Measurements from ENCODE around the gene C19orf44.

C19orf44 gene

GRCh38 chr19:16449330-16449961 is 46.7 kb upstream of the C19orf44 start:
- H4K20me1 ChIP-seq (ENCODE audit: insufficient read depth, low read length, poor library complexity, severe bottlenecking), result peaks cover 11% of the 10 kb centered on the region

GRCh38 chr19:16452325-16452724 is 43.9 kb upstream of the C19orf44 start:
- Histone ChIP-seq H3F3A (ENCODE audit: low read depth) (no peaks in the 10 kb centered on the region), H3K27me3 (ENCODE audit: insufficient read depth, low read length, poor library complexity, severe bottlenecking) (no peaks in the 10 kb centered on the region), H3K4me3 (ENCODE audit: low read length, poor library complexity, severe bottlenecking) (no peak overlapping the region), H3K4me2 (ENCODE audit: low read depth, low read length, poor library complexity, severe bottlenecking) (no peak overlapping the region), H3K79me2 (ENCODE audit: insufficient read depth, low read length) (peaks cover 89% of the 10 kb centered on the region), H2AFZ (ENCODE audit: low read length) (no peak overlapping the region), H3K36me3 (ENCODE audit: insufficient read depth, low read length) (no peaks in the 10 kb centered on the region), H4K20me1 (ENCODE audit: insufficient read depth, low read length, poor library complexity, severe bottlenecking) (peaks cover 15% of the 10 kb centered on the region), H3K9ac (ENCODE audit: low read depth, low read length, poor library complexity, severe bottlenecking) (no peak overlapping the region), H3K4me1 (ENCODE audit: insufficient read depth, low read length, poor library complexity, severe bottlenecking) (peaks cover 22% of the 10 kb centered on the region), H3K9me2 (replicated peaks; ENCODE audit: low read depth, low read length) (no peaks in the 10 kb centered on the region), H3K9me3 (ENCODE audit: insufficient read depth, low read depth, low read length) (no peaks in the 10 kb centered on the region)
- no peak for TF ChIP-seq EZH2phosphoT487 (IDR thresholded peaks at IDR 0.05; ENCODE audit: borderline replicate concordance)
- TF ChIP-seq CTCF (conservative IDR thresholded peaks at IDR 0.05; ENCODE audit: low read length), result no peak

More at GRCh38 chr19:16449330-16449961, 46.7 kb upstream of the C19orf44 start:
- TF ChIP-seq CTCF (conservative IDR thresholded peaks at IDR 0.05; ENCODE audit: low read length) (no peak), EZH2phosphoT487 (IDR thresholded peaks at IDR 0.05; ENCODE audit: borderline replicate concordance) (no peak)
- Histone ChIP-seq H3K4me1 (ENCODE audit: insufficient read depth, low read length, poor library complexity, severe bottlenecking) (peaks cover 27% of the 10 kb centered on the region), H3F3A (ENCODE audit: low read depth) (no peaks in the 10 kb centered on the region), H3K36me3 (ENCODE audit: insufficient read depth, low read length) (no peaks in the 10 kb centered on the region), H3K9me3 (ENCODE audit: insufficient read depth, low read depth, low read length) (no peaks in the 10 kb centered on the region), H3K9ac (ENCODE audit: low read depth, low read length, poor library complexity, severe bottlenecking) (no peak overlapping the region), H3K4me3 (ENCODE audit: low read length, poor library complexity, severe bottlenecking) (no peak overlapping the region), H3K27me3 (ENCODE audit: insufficient read depth, low read length, poor library complexity, severe bottlenecking) (no peaks in the 10 kb centered on the region), H3K79me2 (ENCODE audit: insufficient read depth, low read length) (peaks cover 86% of the 10 kb centered on the region), H3K4me2 (ENCODE audit: low read depth, low read length, poor library complexity, severe bottlenecking) (no peak overlapping the region), H3K9me2 (replicated peaks; ENCODE audit: low read depth, low read length) (no peaks in the 10 kb centered on the region), H2AFZ (ENCODE audit: low read length) (no peak overlapping the region)

- peaks cover 90% of the 10 kb centered on the region for H3K79me2 ChIP-seq (ENCODE audit: insufficient read depth, low read length)
- peaks cover 35% of the 10 kb centered on the region for H3K4me1 ChIP-seq (ENCODE audit: insufficient read depth, low read length, poor library complexity, severe bottlenecking)
- no peaks in the 10 kb centered on the region for H3K27me3 ChIP-seq (ENCODE audit: insufficient read depth, low read length, poor library complexity, severe bottlenecking)
- no peak overlapping the region for H3K4me2 ChIP-seq (ENCODE audit: low read depth, low read length, poor library complexity, severe bottlenecking)
- H3K9me3 ChIP-seq (ENCODE audit: insufficient read depth, low read depth, low read length), result no peaks in the 10 kb centered on the region
- H3K9me2 ChIP-seq (replicated peaks; ENCODE audit: low read depth, low read length), result no peaks in the 10 kb centered on the region
- no peak for TF ChIP-seq EZH2phosphoT487 (IDR thresholded peaks at IDR 0.05; ENCODE audit: borderline replicate concordance)
- H3K9ac ChIP-seq (ENCODE audit: low read depth, low read length, poor library complexity, severe bottlenecking), result no peak overlapping the region
- no peak overlapping the region for H2AFZ ChIP-seq (ENCODE audit: low read length)
- no peak overlapping the region for H3K4me3 ChIP-seq (ENCODE audit: low read length, poor library complexity, severe bottlenecking)
- no peaks in the 10 kb centered on the region for H3K36me3 ChIP-seq (ENCODE audit: insufficient read depth, low read length)
- no peaks in the 10 kb centered on the region for H3F3A ChIP-seq (ENCODE audit: low read depth)
- peaks cover 25% of the 10 kb centered on the region for H4K20me1 ChIP-seq (ENCODE audit: insufficient read depth, low read length, poor library complexity, severe bottlenecking)
Observed at GRCh38 chr19:16454351-16454918, 41.8 kb upstream of the C19orf44 start.
